Measurements from ENCODE around the gene ATG2B.
"Not testable (repeated sequence)": the region's sequence is repeated elsewhere in the genome, so short reads cannot be mapped to it uniquely, and the experiment has no call there.

The ATG2B gene

DNA sequence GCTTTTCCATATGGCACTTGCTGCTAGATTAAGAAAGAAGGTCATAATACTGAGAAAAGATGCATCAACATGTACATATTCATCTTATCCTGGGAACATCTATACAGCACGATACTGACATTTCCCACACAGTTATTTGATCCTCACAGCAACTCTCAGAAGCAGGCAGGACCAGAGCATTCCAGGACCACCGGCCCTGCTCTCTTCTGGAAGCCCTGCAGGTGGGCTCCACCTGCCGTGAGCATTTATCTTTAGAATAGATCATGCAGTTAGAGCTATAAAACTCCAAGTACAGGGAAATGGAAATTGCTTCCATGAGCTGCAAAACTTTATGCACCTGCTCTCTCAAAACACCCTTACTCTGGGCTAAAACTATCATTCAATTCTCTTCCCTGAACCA lies 112.7 kb downstream of the ATG2B start:
- TF ChIP-seq, protein P1, sequence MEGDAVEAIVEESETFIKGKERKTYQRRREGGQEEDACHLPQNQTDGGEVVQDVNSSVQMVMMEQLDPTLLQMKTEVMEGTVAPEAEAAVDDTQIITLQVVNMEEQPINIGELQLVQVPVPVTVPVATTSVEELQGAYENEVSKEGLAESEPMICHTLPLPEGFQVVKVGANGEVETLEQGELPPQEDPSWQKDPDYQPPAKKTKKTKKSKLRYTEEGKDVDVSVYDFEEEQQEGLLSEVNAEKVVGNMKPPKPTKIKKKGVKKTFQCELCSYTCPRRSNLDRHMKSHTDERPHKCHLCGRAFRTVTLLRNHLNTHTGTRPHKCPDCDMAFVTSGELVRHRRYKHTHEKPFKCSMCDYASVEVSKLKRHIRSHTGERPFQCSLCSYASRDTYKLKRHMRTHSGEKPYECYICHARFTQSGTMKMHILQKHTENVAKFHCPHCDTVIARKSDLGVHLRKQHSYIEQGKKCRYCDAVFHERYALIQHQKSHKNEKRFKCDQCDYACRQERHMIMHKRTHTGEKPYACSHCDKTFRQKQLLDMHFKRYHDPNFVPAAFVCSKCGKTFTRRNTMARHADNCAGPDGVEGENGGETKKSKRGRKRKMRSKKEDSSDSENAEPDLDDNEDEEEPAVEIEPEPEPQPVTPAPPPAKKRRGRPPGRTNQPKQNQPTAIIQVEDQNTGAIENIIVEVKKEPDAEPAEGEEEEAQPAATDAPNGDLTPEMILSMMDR (conservative IDR thresholded peaks at IDR 0.05; ENCODE audit: low read length): no peak
- no peak overlapping the region for H3K4me3 ChIP-seq (ENCODE audit: low read length)
- no peak for DNase-seq (ENCODE audit: low read depth)

- no peak overlapping the region for H3K4me3 ChIP-seq (ENCODE audit: low read length)
- TF ChIP-seq, protein P1 (conservative IDR thresholded peaks at IDR 0.05; ENCODE audit: low read length): no peak
- DNase-seq (ENCODE audit: low read depth): peak; percentile 97
Observed at GRCh38 chr14:96249029-96249428, 114.1 kb downstream of the ATG2B start.

- DNase-seq (ENCODE audit: low read depth): no peak
- no peak overlapping the region for H3K4me3 ChIP-seq (ENCODE audit: low read length)
- TF ChIP-seq, protein P1 (conservative IDR thresholded peaks at IDR 0.05; ENCODE audit: low read length): no peak
Observed at GRCh38 chr14:96247031-96247430, 116.1 kb downstream of the ATG2B start.

GRCh38 chr14:96246539-96246847 lies 116.6 kb downstream of the ATG2B start:
- TF ChIP-seq, protein P1 (conservative IDR thresholded peaks at IDR 0.05; ENCODE audit: low read length): peak; percentile 22; the same call in 1 of the 2 replicates
- no peak overlapping the region for H3K4me3 ChIP-seq (ENCODE audit: low read length)
- DNase-seq (ENCODE audit: low read depth): peak; percentile 97

DNA sequence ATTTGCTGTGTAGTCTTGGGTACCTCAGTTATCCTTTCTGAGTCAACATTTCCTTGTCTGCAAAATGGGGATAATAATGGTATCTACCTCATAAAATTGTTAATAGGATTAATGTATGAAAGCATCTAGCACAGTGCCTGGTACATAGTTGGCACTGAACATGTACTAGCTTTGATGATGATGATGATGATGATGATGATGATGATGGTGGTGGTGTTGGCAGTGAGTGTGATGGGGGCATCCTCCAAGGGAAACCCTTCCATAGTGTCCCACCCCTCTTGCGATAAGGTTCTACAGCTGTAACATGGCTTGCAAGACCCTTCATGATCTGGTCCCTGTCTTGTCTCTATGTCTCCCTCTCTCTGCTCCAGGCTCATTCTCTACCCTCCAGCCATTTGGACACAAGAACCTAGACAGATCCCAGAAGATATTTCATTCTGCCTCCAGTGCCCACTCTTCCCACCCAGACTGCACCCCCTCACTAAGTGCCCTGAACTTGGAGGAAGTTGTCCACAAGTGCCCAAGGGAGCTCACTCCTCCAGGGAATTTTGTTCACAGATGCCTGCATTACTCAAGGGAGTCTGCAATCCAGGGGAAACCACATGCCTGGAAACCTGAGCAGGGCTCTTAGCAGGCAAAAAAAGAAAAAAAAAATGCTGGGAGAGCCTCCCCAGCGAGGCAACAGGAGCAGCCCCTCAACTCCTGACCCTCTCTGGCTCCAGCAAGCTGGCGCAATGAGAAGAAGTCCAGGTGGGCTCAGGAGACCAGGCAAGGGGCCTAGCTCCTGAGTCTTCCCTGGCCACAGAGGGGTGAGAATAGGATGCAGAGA lies 117.2 kb downstream of the ATG2B start:
- DNase-seq (ENCODE audit: low read depth): peak; percentile 84
- H3K4me3 ChIP-seq (ENCODE audit: low read length): no peak overlapping the region
- TF ChIP-seq, protein P1 (conservative IDR thresholded peaks at IDR 0.05; ENCODE audit: low read length): no peak

GRCh38 chr14:96245074-96245473 lies 118.1 kb downstream of the ATG2B start:
- DNase-seq (ENCODE audit: low read depth); H3K4me3 ChIP-seq (ENCODE audit: low read length): not testable (repeated sequence)

DNA sequence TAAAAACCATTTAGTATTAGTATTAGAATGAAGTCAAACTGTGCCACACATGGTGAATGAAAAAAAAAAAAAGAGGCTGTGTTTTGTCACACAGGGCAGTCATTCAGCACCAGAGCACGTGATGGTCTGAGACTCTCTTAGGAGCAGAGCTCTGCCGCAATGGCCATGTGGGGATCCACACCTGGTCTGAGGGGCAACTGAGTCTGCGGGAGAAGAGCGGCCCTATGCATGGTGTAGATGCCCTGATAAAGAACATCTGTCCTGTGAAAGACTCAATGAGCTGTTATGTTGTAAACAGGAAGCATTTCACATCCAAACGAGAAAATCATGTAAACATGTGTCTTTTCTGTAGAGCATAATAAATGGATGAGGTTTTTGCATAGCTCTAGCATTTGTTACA lies 119.4 kb downstream of the ATG2B start:
- TF ChIP-seq, protein P1 (conservative IDR thresholded peaks at IDR 0.05; ENCODE audit: low read length): no peak
- no peak overlapping the region for H3K4me3 ChIP-seq (ENCODE audit: low read length)
- DNase-seq (ENCODE audit: low read depth): no peak

Measured in AG10803 (cell line).